Hypothalamus (tissue), 51 donors: ENCODE data around the gene ATP8A2.

Experiments
- DNase-seq, 51 donors: peaks; one replicate each; lab custom pipeline; 2025; lab: John Stamatoyannopoulos, UW

ATP8A2 gene

GRCh38 chr13:25979371-25979770 is 607.6 kb downstream of the ATP8A2 start:
- DNase-seq = no peak

DNA sequence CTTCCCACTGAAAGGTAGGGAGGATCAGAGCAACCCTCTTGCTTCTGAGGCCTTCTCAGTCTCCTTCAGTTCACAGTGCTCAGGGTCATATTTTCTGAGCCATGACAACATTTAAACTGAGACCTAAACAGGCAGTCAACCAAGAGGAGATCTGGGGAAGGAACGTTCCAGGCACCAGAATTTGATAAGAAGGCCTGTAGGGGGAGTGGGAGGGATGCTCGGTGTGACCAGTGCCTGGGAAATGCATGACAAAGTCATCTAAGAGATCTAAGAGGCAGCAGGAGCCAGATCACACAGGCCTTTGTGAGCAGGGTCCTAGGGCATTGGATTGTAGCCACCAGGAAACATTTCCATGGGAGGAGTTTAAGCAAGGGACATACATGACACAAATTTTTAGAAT is 608.5 kb downstream of the ATP8A2 start:
- DNase-seq = peak in 5 of 51 donors; percentile 8 to 30 (median 15)

GRCh38 chr13:25981060-25981459 is 609.3 kb downstream of the ATP8A2 start:
- DNase-seq = no peak

DNA sequence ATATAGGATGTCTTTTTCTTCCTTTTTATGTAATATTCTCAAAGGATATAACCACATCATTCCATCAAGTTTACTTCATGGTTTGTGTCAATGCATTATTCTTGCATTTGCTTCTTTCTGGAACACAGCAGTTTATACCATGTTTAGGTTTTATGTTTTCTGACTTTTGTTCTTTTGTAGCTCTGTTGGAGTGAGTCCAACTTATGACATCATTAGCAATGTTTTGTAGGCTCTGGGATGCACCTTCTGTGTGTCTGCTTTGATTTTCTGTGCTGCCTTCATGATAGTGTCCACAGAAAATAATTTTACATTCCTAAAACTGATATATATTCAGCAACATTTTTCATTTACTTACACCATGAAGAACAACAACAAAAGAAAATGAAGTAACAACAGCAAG is 611.1 kb downstream of the ATP8A2 start:
- no peak for DNase-seq

GRCh38 chr13:25987987-25988386 is 616.2 kb downstream of the ATP8A2 start:
- DNase-seq = no peak

- no peak for DNase-seq
These were observed 616.9 kb downstream of the ATP8A2 start for GRCh38 chr13:25988661-25989060.

DNA sequence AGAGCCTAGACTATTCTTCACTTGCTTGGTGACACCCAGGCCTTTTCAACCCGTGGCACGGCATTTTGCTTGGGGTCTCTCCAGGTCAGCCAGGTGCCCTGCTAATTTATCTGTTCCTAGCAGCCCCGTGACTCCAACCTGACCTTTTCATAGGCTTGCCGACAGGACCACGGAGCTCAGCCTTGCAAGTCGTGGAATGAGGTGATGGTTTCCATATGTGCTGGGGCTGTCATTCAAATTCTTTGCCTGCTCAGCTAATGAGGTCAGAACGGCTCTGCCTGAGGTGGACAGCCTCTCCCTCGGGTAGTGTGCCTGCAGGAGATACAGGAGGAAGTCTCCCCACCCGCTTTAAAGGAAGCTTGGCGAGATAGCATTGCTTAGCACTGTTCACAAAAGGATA is 619.0 kb downstream of the ATP8A2 start:
- DNase-seq = no peak

GRCh38 chr13:25992076-25992475 is 620.3 kb downstream of the ATP8A2 start:
- DNase-seq = no peak

GRCh38 chr13:26007261-26008125 is 635.7 kb downstream of the ATP8A2 start:
- DNase-seq = no peak

GRCh38 chr13:26010487-26011207 is 638.9 kb downstream of the ATP8A2 start:
- no peak for DNase-seq

- no peak for DNase-seq
These were observed 639.4 kb downstream of the ATP8A2 start for GRCh38 chr13:26011208-26011573.

DNA sequence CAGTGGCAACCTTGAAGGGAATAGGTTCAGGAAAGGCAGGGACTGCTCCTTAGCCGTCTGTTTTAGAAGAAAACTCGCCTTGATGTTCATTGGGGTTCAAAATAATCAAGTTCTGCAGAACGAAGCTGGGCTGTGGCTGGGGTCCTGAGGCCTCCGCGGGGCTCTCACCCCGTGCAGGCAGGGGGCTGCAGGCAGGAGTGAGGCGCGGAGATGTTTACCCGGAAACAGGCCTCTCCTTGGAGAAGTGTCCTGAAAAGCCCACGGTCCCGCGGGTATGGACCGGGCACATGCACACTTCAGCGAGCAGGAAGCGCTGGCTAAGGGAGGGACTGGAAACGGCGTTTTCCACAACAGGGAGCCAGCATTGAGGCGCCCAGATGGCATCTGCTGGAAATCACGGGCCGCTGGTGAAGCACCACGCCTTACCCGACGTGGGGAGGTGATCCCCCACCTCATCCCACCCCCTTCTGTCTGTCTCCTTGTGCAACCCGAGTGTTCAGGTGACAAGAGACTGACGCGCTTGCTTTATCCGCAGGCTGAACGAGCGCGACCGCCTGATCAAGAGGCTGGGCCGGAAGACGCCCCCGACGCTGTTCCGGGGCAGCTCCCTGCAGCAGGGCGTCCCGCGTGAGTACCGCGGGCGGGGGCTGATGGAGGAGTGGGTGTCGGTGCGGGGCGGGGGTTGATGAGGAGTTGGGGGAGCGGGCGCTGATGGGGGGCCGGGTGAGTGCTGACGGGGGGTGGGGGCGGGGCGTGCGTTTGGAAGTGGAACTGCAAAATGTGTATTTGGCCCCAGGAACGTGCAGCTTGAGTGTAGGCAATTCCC is 640.4 kb downstream of the ATP8A2 start:
- peak in 3 of 51 donors; percentile 7 to 24 (median 12) for DNase-seq

DNA sequence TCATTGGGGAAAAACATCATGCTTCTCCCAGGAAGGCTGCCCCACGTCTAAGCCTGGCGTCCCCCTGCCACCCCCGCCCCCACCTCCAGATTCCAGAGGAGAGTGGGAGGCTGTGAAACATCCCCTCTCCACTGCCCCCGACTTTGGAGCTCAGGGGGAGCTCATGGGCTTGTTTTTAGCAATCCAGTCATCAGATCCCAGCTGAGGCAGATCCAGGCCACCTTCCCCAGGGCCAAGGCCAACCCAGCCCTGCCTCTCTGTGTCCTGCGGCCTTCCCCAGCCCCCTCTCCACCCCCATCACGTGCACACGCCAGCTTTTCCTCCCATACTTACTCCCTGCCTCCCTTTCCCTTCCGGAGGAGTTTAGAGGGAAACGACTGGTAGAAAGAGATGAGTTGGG is 641.2 kb downstream of the ATP8A2 start:
- DNase-seq = no peak

DNA sequence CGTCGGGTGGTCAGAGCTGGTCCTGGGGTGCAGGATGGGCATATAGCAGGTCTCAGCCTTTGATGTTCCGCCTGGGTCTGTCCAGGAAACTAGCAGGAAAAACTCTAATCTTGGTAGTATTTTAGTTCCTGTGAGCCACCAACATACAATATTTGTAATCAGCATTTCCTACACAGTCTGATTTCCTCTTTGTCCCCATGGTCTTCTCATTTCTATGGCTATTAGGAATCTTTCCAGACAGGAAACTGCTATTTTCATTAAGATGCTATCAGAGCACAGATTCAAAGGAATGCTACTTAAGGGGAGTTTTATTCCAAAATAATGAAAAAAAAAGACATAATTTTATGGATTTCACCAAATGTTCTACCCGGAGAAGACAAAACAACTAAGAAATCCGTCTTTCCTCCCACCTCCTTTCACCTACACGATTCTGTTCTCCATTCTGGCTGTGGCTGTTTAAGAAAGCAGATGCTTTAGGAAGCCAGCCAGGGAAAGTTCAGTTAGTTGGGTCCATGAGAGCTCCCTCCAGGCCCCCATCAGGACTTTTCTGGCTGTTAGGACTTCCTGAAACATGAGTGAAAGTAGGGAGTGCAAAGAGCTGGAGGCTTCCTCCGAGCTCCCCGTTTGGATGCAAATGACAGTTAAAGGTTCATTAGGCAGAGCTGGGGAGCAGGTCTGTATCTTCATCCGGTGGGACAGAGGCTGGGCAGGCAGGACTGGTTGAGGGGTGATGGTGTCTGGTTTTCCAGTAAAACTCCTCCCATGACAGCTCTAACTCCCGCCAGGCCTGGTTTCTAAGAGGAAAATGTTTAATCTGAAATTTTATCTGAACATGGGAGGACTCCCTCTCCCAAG is 643.7 kb downstream of the ATP8A2 start:
- DNase-seq = no peak

DNA sequence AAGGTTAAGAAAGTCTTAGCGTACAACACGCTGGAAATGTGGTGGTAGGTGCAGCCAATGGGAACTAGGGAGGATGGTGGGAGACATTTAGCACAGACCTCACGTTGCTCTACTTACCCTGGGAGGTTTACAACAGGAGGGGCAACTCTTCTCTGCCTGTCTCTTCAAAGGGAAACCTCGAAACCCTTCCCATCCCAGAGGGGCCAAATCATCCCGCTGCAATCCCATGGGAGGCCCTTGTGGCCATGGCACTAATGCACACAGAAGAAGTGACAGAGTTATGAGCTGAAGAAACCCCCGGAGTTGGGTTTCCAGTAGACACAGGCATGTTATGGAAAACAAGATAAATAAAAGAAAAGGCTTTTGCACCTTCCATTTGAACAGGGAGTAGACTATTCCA is 644.4 kb downstream of the ATP8A2 start:
- DNase-seq = no peak

- DNase-seq = peak in 12 of 51 donors; percentile 7 to 70 (median 32)
These were observed 645.6 kb downstream of the ATP8A2 start for GRCh38 chr13:26017196-26017921.

- DNase-seq = peak in 1 of 51 donors; percentile 30
These were observed 646.3 kb downstream of the ATP8A2 start for GRCh38 chr13:26017932-26018665.

DNA sequence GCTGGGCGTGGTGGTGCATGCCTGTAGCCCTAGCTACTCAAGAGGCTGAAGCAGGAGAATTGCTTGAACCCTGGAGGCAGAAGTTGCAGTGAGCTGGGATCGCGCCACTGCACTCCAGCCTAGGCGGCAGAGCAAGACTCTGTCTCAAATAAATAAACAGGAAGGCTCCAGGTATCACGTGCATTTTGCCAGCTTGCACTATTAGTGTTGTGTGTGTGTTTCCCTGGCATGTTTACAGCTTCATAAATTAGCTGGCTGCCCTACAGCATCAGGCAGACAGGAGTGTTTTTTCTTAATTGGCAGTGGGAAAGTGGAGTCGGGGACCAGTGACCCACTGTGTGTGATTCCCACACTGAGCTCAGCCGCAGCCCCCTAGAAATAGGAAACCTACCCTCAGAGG is 647.5 kb downstream of the ATP8A2 start:
- DNase-seq = no peak
